HL-60 (cell line): Measurements from ENCODE around the gene MYH15.

Experiments
- CTCF ChIP-seq: IDR thresholded peaks from one replicate; pipeline ENCODE4 v1.5.1; 2011; ENCODE audit warnings: low read length, control low read depth, inconsistent platforms; ENCODE audit not compliant: insufficient read depth
- GABPA ChIP-seq: IDR thresholded peaks from 2 replicates; pipeline ENCODE4 v1.6.1; 2012; ENCODE audit warnings: low read depth
- POLR2AphosphoS5 ChIP-seq: IDR thresholded peaks from 2 replicates; pipeline ENCODE4 v1.6.1; 2012; ENCODE audit warnings: low read depth
- TF ChIP-seq, protein P1 (sequence below): IDR thresholded peaks from 2 replicates; pipeline ENCODE4 v1.6.1; 2012; ENCODE audit warnings: low read depth; ENCODE audit not compliant: insufficient replicate concordance

GRCh38 chr3:108389372-108389771 lies 121.0 kb downstream of the MYH15 start:
- TF ChIP-seq CTCF (no peak), POLR2AphosphoS5 (no peak), GABPA (no peak)
- TF ChIP-seq, protein P1, sequence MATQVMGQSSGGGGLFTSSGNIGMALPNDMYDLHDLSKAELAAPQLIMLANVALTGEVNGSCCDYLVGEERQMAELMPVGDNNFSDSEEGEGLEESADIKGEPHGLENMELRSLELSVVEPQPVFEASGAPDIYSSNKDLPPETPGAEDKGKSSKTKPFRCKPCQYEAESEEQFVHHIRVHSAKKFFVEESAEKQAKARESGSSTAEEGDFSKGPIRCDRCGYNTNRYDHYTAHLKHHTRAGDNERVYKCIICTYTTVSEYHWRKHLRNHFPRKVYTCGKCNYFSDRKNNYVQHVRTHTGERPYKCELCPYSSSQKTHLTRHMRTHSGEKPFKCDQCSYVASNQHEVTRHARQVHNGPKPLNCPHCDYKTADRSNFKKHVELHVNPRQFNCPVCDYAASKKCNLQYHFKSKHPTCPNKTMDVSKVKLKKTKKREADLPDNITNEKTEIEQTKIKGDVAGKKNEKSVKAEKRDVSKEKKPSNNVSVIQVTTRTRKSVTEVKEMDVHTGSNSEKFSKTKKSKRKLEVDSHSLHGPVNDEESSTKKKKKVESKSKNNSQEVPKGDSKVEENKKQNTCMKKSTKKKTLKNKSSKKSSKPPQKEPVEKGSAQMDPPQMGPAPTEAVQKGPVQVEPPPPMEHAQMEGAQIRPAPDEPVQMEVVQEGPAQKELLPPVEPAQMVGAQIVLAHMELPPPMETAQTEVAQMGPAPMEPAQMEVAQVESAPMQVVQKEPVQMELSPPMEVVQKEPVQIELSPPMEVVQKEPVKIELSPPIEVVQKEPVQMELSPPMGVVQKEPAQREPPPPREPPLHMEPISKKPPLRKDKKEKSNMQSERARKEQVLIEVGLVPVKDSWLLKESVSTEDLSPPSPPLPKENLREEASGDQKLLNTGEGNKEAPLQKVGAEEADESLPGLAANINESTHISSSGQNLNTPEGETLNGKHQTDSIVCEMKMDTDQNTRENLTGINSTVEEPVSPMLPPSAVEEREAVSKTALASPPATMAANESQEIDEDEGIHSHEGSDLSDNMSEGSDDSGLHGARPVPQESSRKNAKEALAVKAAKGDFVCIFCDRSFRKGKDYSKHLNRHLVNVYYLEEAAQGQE, result no peak
